Stimulated activated CD4-positive, alpha-beta T cell treated with anti-CD3 and anti-CD28 coated beads, Interleukin-15, amount 100 ng/mL, for 24 hours (primary cell): ENCODE data around the gene FCER2.
"Not testable (repeated sequence)": the region's sequence is repeated elsewhere in the genome, so short reads cannot be mapped to it uniquely, and the experiment has no call there.

Source experiments
- DNase-seq: peaks from one replicate; pipeline ENCODE4 v3.0.0-alpha.2; 2020

Gene FCER2, protein sequence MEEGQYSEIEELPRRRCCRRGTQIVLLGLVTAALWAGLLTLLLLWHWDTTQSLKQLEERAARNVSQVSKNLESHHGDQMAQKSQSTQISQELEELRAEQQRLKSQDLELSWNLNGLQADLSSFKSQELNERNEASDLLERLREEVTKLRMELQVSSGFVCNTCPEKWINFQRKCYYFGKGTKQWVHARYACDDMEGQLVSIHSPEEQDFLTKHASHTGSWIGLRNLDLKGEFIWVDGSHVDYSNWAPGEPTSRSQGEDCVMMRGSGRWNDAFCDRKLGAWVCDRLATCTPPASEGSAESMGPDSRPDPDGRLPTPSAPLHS

DNA sequence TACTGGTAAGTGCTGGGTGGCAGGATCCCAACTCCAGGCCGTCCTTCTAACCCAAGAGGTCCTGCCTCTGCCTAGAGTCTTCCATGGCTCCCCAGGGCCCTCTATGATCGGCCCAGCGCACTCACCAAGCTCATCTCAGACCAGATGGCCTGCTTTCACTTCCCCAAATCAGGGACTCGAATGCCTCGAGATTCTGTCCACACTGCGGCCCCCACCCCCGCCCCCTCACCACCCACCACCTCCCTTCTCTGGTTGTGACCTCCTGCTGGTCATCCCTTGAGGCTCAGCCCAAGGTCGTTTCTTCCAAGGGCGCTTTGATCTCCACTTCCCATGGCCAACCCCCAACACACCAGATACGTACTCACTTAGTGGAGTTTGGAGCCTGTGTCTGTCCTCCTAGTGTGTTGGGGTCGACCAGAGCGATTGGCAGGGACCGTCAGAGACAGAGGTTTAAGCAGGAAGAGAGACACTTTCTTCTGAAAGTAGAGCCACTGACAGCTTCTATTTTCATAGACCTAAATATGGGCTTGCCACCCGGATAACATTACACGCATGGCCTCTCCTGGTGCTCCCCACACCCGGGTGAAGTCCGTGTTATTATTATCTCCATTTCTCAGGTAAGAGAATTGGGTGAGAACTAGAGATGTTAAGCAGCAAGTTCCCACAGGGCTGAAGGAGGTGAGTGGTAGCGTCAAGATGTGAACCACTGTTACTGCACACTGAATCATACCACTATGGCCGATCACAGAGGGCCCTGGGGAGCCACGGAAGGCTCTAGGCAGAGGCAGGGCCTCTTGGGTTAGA lies at the start of gene FCER2:
Gene FCER2 (minus strand): TSS at position 478 of the 804 bp plus-strand sequence. CDS start 2,371 bp downstream, outside the sequence.
- DNase-seq, result no peak

DNA sequence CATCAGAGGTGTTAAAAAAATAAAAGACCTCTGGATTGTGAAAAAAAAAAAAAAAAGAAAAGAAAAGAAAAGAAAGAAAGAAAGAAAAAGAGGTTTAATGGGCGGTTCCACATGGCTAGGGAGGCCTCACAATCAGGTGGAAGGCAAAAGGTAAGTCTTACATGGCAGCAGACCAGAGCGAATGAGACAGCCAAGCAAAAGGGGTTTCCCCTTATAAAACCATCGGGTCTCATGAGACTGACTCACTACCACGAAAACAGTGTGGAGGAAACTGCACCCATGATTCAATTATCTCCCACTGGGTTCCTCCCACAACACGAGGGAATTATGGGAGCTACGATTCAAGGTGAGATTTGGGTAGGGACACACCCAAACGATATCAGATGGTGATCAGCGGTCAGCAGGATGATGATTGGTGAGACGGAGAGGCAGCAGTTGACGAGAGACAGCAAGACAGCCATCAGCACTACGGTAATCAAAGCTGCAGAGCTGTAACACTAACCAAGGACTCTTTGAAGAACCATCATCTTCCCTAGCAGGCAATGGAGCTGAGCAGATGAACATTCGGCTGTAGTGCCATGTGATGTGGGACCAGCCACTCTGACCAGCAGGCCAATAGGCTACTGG lies 49.3 kb upstream of the FCER2 start:
- DNase-seq, result peak; percentile 65

DNA sequence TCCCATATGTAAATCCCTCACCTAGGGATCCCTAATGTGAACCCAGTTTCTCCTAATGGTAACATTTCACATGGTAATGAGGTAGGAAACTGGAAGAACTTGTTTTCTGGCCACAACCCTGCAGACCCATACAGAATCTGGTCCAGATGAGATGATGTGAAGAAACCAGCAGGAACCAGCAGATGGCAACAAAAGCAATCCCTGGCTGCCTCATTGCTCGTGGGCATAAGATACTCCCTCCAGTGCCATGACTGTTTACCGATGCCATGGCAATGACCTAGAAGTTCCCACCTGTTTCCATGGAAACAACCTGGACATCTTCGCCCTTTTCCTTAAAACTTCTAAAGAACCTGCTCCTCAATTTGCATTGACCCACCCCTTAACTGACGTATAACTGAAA lies 46.8 kb upstream of the FCER2 start:
- DNase-seq, result peak; percentile 16

DNA sequence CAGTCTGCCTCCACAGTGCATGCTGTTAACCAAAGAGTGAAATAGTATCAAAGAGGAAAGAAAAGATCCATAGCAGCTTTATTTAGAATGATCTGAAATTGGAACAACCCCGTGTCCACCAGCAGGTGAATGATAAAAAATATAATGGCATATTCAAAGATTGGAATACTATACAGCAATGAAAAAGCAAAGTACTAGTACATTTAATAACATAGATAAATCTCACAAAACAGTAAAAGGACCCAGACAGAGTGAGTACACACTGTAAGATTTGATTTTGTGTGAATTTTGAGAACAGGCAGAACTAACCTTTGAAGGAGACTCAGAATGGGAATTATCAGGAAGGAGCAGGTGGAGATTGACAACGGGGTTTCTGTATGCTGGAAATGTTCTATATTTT lies 46.2 kb upstream of the FCER2 start:
- DNase-seq, result no peak

DNA sequence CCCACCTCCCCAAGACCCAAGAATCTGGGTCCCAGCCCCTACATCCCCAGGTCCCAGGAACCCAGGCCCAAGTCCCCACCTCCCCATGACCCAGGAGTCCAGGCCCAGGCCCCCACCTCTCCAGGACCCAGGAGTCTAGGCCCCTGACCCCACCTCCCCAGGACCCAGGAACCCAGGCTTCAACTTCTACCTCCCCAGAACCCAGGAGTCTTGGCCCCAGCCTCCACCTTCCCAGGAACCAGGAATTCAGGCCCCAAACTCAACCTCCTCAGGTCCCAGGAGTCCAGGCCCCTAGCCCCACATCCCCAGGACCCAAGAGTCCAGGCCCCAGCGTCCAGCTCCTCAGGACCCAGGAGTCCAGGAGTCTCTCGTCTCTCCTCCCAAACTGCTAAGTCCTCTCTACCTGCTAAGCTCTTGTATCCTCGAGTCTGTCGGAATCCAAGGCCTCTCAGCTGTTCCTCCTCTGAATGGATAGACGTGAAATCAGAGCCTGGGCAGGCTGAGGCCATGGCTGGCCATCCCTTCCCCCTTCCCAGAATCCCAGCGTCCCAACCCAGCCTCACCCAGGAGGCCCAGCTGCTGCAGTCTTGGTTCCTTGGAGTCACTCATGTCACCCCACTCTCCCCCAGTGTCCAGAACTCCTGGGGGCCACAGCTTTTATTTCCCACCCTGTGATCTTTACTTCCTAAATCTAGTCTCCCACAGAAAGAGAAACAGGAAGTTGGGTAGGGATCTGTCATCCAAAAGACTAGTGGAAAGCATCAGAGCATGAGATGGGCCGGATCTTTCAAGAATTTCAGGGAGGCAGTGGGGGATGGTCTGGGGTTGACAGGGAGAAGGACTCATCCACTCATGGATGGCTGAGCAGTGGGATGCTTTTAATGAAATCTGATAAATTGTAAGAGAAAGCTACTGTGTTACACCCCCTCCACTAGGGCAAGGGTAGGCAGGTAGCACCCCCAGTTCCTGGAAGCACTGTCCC lies 45.3 kb upstream of the FCER2 start, which contains the start of gene CD209:
Gene CD209 (minus strand): TSS at position 632 of the 982 bp plus-strand sequence. CDS start 23 bp downstream, at position 609.
- no peak for DNase-seq

DNA sequence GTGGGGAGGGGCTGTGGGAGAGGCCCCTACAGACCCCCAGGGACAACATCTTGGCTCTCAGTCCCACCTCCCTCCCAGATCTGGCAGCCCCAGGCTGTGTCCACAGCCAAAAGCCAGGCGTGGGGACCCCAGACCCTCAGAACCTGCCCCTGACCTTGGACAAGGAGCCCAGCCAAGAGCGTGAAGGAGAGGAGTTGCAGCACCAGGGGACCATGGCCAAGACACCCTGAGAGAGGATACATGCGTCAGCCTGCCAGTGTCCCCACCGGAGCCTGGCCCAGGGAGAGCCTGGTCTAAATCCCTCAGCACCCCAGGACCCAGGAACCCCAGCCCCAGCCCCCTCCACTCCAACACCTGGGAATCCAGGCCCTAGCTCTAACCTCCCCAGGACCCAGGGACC lies 44.4 kb upstream of the FCER2 start:
- not testable (repeated sequence) for DNase-seq

DNA sequence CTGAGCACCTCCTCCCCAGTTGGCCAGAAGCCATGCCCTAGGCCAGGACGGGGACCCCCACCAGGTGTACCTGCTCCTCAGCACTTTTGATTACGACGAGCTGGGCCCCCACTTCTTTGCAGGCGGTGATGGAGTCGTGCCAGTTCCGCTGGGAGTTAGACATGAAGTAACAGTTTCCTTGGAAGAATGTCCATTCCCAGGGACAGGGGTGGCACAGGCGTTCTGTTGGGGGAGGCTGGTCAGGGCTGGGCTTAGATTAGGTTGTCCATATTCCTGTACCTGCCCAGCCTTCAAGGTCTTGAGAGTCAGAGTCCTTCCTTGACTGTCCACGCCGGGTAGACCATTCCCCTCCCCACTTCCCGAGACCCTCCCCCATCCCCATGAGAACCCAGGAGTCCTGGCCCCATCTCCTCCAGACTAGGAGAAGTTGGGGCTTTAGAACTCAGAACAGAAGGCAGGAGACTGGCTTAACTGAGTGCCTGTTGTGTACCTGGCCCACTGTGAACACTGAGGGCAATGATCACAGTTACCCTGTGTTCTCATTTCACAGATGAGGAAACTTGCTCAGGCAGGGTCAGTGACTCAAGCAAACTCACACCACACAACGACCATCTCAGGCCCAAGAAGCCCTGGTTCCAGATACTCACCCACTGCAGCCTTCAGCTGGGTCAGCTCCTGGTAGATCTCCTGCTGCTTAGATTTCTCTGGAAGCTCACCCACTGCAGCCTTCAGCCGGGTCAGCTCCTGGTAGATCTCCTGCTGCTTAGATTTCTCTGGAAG lies 43.1 kb upstream of the FCER2 start:
- no peak for DNase-seq

DNA sequence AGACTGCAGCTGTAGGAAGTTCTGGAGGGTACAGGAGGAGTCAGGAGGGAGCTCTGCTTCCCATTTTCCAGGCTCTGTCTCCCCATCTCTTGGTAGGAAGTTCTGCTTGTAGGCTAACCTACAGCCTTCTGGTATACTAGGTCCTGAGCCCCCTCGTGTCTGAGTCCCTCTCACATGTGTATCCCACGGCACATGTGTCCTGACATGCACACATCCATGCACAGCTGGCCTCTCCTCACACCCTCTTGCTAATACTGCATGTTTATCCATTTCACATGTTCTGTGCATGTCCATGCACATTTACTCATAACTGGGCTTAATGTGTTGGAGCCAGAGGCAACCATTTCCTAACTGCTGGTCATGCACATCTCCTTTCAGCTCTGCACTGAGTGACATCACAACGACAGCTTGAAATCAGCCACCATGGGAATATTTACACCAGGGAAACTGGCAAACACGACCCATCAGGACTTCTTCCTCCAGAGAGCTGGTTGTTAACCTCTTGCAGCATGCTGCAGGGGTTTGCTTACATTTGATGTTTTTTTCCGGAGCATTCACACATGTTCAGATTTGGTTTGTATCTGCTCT lies 42.4 kb upstream of the FCER2 start:
- DNase-seq, result no peak

DNA sequence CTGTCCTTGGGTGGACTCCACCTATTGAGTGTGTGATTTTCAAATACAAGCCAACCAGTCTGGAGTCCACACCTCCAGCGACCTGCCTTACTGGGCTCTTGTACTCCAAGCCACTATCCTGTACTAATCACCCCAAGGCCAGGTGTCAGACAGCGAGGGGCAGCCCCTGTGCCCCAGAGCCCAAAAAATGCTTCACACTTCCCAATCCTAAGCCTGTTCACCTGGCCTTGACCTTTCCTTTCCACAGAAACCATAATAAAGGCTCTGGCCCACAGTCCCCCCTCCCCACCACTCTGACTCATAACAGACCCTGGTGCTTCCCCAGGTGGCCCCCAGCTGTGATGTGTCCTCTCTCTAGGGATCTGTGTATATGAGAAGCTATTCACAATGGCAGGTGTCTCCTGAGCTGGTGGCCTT lies 41.5 kb upstream of the FCER2 start:
- peak; percentile 25 for DNase-seq

DNA sequence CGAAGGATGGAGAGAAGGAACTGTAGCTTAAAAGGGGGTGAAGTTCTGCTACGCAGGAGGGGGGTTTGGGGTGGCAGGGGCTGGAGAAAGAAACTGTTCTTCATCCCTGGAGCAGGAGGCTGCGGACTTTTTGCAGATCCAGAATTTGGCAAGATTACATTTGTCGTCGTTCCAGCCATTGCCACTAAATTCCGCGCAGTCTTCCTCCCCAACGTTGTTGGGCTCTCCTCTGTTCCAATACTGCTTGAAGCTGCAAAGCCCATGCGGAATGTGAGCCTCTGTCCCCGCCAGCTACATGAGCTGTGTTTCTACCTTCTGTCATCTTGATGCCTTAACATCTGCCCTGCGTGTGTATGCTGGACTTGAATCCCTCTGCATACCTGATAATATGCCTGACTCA lies 41.1 kb upstream of the FCER2 start:
- DNase-seq, result no peak

DNA sequence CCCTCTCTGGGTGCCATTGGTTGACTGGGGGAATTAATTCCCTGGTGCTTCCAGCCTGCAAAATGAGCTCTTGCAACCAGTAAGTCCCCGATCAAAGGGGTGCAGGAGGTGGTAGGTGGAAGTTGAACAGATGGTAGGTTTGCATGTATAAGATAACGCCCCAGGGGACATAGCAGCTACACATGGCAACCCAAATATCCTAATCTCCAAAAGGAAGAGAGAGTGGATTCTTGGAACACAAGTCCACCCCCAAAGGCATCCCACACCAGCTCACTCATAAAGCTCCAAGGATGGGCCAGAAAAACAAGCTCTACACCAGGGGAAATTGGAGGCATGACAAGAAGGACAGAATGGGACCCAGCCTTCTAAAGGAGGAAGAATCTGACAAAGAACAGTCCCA lies 40.6 kb upstream of the FCER2 start:
- DNase-seq, result no peak

DNA sequence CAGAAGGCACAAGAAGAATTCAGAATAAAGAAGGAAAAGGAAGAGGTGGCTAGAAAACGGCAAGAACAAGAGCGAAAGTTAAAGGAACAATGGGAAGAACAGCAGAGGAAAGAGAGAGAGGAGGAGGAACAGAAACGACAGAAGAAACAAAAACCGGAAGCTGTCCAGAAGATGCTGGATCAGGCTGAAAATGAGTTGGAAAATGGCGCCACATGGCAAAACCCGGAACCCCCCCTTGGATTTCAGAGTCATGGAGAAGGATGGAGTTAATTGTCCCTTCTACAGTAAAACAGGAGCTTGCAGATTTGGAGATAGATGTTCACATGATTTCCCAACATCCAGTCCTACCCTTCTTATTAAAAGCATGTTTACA lies 38.7 kb upstream of the FCER2 start:
- DNase-seq, result no peak

DNA sequence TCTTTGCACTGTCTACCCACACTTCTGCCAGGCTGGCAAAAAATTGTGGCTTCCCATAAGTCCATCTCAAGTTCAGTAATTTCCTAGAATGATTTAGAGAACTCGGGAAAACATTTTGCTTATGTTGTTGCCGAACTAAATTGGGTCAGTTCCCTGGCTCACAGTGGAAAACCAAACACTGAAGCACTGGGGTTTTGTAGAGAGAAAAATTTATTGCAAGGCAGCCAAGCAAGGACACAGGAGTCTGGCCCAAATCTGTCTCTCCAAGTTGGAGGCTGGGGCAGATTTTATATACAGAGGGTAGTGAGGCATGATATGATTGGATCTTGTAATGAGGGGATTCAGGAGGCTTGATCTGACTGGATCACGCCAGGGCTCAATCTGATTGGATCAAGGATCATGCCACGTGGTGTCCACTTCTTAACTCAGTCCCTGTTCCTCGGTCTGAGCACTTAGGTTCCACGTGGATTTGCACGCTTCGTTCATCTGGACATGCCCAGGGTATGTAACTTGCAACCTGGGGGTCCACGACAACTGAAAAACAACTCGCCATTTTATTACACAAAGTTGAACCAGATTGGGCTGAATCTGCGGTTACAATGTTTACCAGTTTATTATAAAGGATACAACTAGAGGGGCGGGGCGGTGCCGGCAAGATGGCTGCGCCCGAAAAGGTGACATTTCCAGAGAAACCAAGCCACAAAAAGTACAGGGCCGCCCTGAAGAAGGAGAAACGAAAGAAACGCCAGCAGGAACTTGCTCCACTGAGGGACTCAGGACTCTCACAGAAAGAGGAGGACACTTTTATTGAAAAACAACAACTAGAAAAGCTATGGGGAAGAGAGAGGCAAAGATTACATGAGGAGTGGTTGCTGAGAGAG lies 38.1 kb upstream of the FCER2 start:
- DNase-seq, result no peak

DNA sequence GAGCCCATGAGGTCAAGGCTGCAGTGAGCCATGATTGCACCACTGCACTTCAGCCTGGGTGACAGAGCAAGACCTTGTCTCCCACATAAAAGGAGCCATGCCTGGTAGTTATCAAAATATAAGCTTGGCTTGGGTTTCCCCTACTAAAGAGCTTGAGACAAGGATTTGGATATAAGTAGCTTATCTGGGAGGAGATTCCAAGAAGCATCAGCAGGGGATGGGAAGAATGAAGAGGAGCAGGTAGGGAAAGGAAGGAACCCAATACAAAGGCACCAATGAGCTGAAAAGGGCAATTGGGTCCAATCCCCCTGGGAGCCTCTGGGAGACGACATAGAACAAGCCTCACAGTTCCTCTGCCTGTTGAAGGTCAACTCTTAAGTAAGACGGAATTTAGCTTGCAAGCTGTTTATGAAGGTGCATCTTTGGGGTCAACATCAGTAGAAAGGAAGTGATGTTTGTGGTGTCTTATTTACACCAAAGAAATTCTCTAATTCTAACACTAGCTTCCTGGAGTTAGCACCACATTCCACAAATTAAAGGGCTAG lies 37.4 kb upstream of the FCER2 start:
- DNase-seq, result no peak

DNA sequence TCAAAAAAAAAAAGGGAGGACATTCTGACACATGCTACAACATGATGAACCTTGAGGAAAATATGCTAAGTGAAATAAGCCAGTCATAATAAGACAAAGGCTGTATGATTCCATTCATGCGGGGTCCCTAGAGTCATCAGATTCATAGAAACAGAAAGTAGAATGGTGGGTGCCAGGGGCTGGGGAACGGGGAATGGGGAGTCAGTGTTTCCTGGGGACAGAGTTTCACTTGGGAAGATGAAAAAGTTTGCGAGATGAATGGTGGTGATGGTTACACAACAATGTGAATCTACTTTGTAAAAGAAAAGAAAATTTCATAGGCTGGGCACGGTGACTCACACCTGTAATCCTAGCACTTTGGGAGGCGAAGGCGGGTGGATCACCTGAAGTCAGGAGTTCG lies 36.1 kb upstream of the FCER2 start:
- peak; percentile 71 for DNase-seq

DNA sequence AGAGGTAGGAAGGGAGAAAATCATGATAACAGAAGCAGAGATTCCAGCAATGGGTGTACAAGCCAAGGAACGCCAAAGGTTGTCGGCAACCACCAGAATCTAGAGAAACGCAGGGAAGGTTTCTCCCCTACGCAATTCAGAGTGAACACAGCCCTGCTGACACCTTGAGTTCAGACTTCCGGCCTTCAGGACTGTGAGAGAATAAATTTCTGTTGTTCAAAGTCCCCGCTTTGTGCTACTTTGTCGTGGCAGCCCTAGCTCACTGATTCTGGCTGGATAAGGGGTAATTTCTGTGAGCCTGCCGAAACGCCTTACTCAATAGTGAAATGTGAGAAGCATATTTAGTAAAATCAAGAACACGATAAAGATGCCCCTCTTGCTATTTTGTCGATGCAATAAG lies 35.3 kb upstream of the FCER2 start:
- no peak for DNase-seq

DNA sequence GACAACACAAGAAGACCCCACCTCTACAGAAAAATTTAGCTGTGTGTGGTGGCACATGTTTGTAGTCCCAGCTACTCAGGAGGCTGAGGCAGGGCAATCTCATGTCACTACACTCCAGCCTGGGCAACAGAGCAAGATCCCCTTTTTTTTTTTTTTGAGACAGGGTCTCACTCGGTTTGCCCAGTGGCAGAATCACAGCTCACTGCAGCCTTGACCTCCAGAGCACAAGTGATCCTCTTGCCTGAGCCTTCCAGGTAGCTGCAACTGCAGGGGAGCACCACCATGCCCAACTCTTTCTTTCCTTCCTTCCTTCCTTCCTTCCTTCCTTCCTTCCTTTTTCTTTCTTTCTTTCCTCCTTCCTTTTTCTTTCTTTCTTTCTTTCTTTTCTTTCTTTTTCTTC lies 34.2 kb upstream of the FCER2 start:
- DNase-seq, result no peak

DNA sequence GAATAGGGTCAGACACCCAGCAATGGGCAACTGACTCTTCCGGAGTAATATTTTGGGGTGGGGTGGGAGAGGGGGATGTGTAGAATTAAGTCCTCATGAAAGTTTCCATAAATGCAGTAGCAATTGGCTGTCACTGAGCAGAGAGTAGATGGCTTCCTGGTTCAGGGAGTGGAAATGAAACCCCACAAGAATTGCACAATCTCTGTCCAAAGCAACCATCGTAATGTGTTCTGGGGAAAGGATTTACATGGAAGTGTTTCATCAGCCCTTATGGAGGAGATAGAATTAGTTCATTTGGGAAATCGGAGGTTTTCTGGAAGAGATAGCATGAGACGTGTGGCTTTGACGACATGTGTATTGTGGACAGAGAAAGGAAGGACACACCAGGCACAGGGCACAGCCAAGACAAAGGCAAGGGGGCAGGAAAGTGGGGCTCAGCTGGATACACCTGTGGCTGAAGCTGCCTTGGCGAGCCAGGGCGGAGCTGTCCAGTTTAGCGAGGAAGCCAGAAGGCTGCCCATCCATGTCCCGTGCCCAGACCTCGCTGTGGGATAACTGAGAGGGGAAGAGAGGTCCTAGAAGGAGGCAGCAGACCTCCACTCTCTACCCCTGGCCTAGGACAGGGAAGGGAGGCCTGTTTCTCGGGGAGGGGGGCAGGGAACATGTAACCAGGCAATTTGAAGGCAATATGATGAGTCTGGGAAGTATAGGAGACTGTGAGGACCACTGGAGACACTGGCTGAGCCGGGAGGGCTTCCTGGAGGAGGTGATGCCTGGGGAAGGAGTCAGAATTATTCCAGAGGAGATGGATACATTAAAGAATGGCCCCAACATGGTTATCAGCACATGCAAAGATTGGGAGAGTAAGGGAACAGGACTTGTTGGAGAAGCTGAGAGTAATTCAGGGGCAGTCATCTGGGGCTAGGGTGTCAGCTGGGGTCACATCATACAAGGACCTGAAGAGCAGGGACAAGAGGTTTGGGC lies 32.6 kb upstream of the FCER2 start:
- DNase-seq, result no peak

DNA sequence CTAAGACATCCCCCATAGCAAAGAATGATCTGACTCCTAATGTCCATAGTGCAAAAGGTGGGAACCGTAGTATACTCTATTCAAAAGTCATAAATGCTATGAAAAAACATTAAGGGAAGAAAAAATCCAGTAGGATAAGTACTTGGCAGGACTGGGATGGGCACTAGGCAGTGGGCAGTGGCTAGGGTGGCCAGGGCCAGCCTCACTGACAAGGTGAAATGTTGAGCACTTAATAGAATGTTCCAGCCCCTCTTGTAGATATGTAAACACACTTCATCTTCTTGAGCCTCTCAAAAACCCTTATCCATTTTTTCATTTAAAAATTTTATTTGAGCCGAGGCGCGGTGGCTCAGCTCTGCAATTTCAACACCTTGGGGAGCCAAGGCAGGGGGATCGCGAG lies 31.4 kb upstream of the FCER2 start:
- DNase-seq, result no peak
